ENCODE measurements around the gene AP3M1.

The AP3M1 gene

DNA sequence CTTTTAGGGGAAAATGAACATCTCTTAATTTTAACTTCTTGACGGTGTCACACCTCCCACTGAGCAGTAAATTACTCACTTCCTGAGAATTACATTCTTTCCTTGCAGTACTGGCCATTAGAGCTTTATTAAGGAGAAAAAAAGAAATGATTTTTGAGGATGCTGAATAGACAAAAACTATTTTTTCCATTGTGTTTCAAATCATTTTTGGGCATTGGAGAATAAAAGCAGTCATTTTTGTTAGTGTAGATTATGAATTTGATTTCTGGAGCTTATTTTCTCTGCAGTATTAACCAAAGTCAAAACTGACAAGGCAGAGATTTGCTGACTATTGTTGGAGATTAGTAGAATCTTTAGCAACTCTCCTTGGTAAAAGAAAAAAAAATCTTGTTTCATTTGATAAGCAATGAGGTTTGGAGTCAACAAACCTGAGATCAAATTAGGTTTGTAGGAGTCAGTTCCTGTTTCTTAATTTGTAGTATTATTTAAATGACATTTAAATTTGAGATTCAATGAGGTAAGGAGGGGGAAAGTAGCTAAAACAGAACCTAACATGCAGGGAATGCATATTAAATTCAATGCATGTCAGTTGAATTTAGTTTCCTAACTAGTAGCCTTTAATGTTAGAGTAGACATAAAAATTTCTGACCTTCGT lies 70.6 kb downstream of the AP3M1 start:
- no peak for DNase-seq (ENCODE audit: low read depth, low spot score)

GRCh38 chr10:74079028-74079935 lies 71.3 kb downstream of the AP3M1 start:
- DNase-seq (ENCODE audit: low read depth, low spot score): no peak

DNA sequence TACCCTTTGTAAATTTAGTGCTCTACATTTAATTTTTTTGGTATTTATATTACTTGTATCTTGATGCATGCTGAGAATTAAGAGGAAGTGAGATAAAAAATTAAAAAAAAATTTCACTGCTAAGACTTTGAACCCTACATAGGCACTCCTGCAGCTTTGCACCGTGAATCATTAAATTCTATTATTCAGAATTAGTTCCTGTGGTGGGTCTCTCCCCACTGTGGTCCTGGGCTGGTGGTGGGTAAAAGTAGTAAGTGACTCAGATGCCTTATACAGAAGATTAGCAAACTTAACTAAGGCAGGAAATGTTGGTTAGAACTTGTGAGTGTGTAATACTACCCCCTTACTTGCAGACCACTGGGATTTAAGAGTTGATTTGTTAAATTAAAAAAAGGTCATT lies 72.6 kb downstream of the AP3M1 start:
- DNase-seq (ENCODE audit: low read depth, low spot score): no peak

- no peak for DNase-seq (ENCODE audit: low read depth, low spot score)
Measured at GRCh38 chr10:74077416-74077815, 73.2 kb downstream of the AP3M1 start.

- DNase-seq (ENCODE audit: low read depth, low spot score): no peak
Measured at GRCh38 chr10:74076961-74077360, 73.7 kb downstream of the AP3M1 start.

GRCh38 chr10:74075906-74076305 lies 74.7 kb downstream of the AP3M1 start:
- DNase-seq (ENCODE audit: low read depth, low spot score): no peak

GRCh38 chr10:74072503-74072902 lies 78.1 kb downstream of the AP3M1 start:
- no peak for DNase-seq (ENCODE audit: low read depth, low spot score)

GRCh38 chr10:74071157-74071556 lies 79.5 kb downstream of the AP3M1 start:
- DNase-seq (ENCODE audit: low read depth, low spot score): no peak

Data from smooth muscle cell of the brain vasculature (primary cell).